ENCODE results near the gene RFLNA. TPM values are rescaled to one million over a fixed set of nuclear protein-coding genes. Genes with fewer than 3 reads are reported as not detected.

The RFLNA gene
- total RNA-seq, 1 donor from 2014 or later, result 0.50 TPM

- no peak for TF ChIP-seq CTCF (IDR thresholded peaks at IDR 0.05)
- ATAC-seq (peak in 1 of 2 donors; percentile 9), DNase-seq (no peak)
- Histone ChIP-seq H3K36me3 (no peaks in the 10 kb centered on the region), H3K27me3 (ENCODE audit: low read depth) (peaks cover 32% of the 10 kb centered on the region), H3K27ac (no peak overlapping the region), H3K4me3 (no peak overlapping the region), H3K4me1 (no peaks in the 10 kb centered on the region), H3K9me3 (no peaks in the 10 kb centered on the region)
- intact Hi-C loops (cut with DNase I), result no loop called here
These were observed 16.3 kb upstream of the RFLNA start for GRCh38 chr12:124278389-124279101.

- H3K36me3 ChIP-seq, result no peaks in the 10 kb centered on the region
- peak in 1 of 2 donors; percentile 16 for ATAC-seq
- DNase-seq, result no peak
- intact Hi-C loops (cut with DNase I), result no loop called here
- no peaks in the 10 kb centered on the region for H3K4me1 ChIP-seq
- no peak overlapping the region for H3K4me3 ChIP-seq
- H3K27ac ChIP-seq, result no peak overlapping the region
- no peak for TF ChIP-seq CTCF (IDR thresholded peaks at IDR 0.05)
- peaks cover 32% of the 10 kb centered on the region for H3K27me3 ChIP-seq (ENCODE audit: low read depth)
- no peaks in the 10 kb centered on the region for H3K9me3 ChIP-seq
These were observed 15.6 kb upstream of the RFLNA start for GRCh38 chr12:124279315-124279714.

- ATAC-seq, result peak; percentile 18 to 27
- peaks cover 37% of the 10 kb centered on the region for H3K27me3 ChIP-seq (ENCODE audit: low read depth)
- no peaks in the 10 kb centered on the region for H3K4me1 ChIP-seq
- DNase-seq, result no peak
- H3K9me3 ChIP-seq, result no peaks in the 10 kb centered on the region
- no peak overlapping the region for H3K27ac ChIP-seq
- no peak overlapping the region for H3K4me3 ChIP-seq
- intact Hi-C loops (cut with DNase I), result no loop called here
- H3K36me3 ChIP-seq, result no peaks in the 10 kb centered on the region
- no peak for TF ChIP-seq CTCF (IDR thresholded peaks at IDR 0.05)
These were observed 15.0 kb upstream of the RFLNA start for GRCh38 chr12:124279846-124280360.

GRCh38 chr12:124281309-124281708 lies 13.6 kb upstream of the RFLNA start:
- intact Hi-C loops (cut with DNase I), result no loop called here
- peaks cover 39% of the 10 kb centered on the region for H3K27me3 ChIP-seq (ENCODE audit: low read depth)
- no peaks in the 10 kb centered on the region for H3K36me3 ChIP-seq
- no peaks in the 10 kb centered on the region for H3K9me3 ChIP-seq
- no peak for TF ChIP-seq CTCF (IDR thresholded peaks at IDR 0.05)
- no peak overlapping the region for H3K27ac ChIP-seq
- DNase-seq (no peak), ATAC-seq (no peak)
- H3K4me3 ChIP-seq, result no peak overlapping the region
- no peaks in the 10 kb centered on the region for H3K4me1 ChIP-seq

GRCh38 chr12:124282287-124282686 lies 12.6 kb upstream of the RFLNA start:
- ATAC-seq (no peak), DNase-seq (no peak)
- no peaks in the 10 kb centered on the region for H3K36me3 ChIP-seq
- H3K4me3 ChIP-seq, result no peak overlapping the region
- no peaks in the 10 kb centered on the region for H3K4me1 ChIP-seq
- H3K27ac ChIP-seq, result no peak overlapping the region
- H3K9me3 ChIP-seq, result no peaks in the 10 kb centered on the region
- no peak for TF ChIP-seq CTCF (IDR thresholded peaks at IDR 0.05)
- intact Hi-C loops (cut with DNase I), result no loop called here
- peaks cover 33% of the 10 kb centered on the region for H3K27me3 ChIP-seq (ENCODE audit: low read depth)

All from lower lobe of right lung (tissue), 2 donors.